ENCODE data around the gene NLRC5. TPM values are rescaled to one million over a fixed set of nuclear protein-coding genes. Genes with fewer than 3 reads are reported as not detected.

NLRC5 gene
- total RNA-seq, 1 donor from 2014 or later = 44.9 TPM

- H3K4me1 ChIP-seq = no peaks in the 10 kb centered on the region
- no peak for ATAC-seq
- peaks cover 32% of the 10 kb centered on the region for H3K36me3 ChIP-seq
Observed at GRCh38 chr16:57022445-57022844, 33.1 kb downstream of the NLRC5 start.

GRCh38 chr16:57023541-57024249 is 34.3 kb downstream of the NLRC5 start:
- Histone ChIP-seq H3K36me3 (peaks cover 24% of the 10 kb centered on the region), H3K4me3 (no peak overlapping the region), H3K27me3 (no peaks in the 10 kb centered on the region), H3K27ac (no peak overlapping the region), H3K9me3 (no peaks in the 10 kb centered on the region), H3K4me1 (no peaks in the 10 kb centered on the region)
- DNase-seq = no peak
- intact Hi-C loops (cut with DNase I) = no loop called here
- TF ChIP-seq, protein P1, sequence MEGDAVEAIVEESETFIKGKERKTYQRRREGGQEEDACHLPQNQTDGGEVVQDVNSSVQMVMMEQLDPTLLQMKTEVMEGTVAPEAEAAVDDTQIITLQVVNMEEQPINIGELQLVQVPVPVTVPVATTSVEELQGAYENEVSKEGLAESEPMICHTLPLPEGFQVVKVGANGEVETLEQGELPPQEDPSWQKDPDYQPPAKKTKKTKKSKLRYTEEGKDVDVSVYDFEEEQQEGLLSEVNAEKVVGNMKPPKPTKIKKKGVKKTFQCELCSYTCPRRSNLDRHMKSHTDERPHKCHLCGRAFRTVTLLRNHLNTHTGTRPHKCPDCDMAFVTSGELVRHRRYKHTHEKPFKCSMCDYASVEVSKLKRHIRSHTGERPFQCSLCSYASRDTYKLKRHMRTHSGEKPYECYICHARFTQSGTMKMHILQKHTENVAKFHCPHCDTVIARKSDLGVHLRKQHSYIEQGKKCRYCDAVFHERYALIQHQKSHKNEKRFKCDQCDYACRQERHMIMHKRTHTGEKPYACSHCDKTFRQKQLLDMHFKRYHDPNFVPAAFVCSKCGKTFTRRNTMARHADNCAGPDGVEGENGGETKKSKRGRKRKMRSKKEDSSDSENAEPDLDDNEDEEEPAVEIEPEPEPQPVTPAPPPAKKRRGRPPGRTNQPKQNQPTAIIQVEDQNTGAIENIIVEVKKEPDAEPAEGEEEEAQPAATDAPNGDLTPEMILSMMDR (IDR thresholded peaks at IDR 0.05) = no peak
- no peak for ATAC-seq

More at GRCh38 chr16:57022445-57022844, 33.1 kb downstream of the NLRC5 start:
- TF ChIP-seq, protein P1 (IDR thresholded peaks at IDR 0.05) = no peak
- Histone ChIP-seq H3K27ac (no peak overlapping the region), H3K27me3 (no peaks in the 10 kb centered on the region), H3K9me3 (no peaks in the 10 kb centered on the region), H3K4me3 (no peak overlapping the region)
- DNase-seq = no peak
- intact Hi-C loops (cut with DNase I) = no loop called here

DNA sequence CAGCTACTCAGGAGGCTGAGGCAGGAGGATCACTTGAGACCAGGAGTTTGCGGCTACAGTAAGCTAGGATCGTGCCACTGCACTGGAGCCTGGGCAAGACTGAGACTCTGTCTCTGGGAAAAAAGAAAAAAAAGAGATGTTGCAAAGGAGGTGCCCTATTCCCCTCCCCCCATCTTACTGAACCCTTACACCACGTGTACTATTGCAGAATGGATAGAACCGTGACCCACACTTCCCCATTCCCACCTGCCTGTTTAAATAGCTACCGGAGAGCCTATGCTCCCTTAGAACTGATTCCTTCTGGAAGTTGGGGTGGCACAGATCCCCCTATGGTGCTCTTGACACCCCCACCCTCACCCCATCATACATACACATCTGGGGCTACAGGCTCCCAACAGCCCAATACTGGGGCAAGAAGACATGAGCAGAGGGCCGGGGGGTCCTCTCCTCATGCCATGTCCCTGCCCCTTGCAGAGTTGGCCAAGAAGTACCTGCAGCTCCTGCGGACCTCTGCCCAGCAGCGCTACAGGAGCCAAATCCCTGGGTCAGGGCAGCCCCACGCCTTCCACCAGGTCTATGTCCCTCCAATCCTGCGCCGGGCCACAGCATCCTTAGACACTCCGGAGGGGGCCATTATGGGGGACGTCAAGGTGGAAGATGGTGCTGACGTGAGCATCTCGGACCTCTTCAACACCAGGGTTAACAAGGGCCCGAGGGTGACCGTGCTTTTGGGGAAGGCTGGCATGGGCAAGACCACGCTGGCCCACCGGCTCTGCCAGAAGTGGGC is 35.7 kb downstream of the NLRC5 start:
- TF ChIP-seq, protein P1 (IDR thresholded peaks at IDR 0.05) = no peak
- Histone ChIP-seq H3K36me3 (peaks cover 15% of the 10 kb centered on the region), H3K27ac (no peak overlapping the region), H3K4me3 (no peak overlapping the region), H3K27me3 (no peaks in the 10 kb centered on the region), H3K4me1 (no peaks in the 10 kb centered on the region), H3K9me3 (no peaks in the 10 kb centered on the region)
- DNase-seq = no peak
- intact Hi-C loops (cut with DNase I) = no loop called here
- ATAC-seq = peak; percentile 33

DNA sequence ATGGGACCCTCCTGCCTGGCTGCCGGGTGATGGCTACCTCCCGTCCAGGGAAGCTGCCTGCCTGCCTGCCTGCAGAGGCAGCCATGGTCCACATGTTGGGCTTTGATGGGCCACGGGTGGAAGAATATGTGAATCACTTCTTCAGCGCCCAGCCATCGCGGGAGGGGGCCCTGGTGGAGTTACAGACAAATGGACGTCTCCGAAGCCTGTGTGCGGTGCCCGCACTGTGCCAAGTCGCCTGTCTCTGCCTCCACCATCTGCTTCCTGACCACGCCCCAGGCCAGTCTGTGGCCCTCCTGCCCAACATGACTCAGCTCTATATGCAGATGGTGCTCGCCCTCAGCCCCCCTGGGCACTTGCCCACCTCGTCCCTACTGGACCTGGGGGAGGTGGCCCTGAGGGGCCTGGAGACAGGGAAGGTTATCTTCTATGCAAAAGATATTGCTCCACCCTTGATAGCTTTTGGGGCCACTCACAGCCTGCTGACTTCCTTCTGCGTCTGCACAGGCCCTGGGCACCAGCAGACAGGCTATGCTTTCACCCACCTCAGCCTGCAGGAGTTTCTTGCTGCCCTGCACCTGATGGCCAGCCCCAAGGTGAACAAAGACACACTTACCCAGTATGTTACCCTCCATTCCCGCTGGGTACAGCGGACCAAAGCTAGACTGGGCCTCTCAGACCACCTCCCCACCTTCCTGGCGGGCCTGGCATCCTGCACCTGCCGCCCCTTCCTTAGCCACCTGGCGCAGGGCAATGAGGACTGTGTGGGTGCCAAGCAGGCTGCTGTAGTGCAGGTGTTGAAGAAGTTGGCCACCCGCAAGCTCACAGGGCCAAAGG is 36.8 kb downstream of the NLRC5 start:
- no peaks in the 10 kb centered on the region for H3K27me3 ChIP-seq
- no peak for DNase-seq
- TF ChIP-seq, protein P1 (IDR thresholded peaks at IDR 0.05) = no peak
- no peaks in the 10 kb centered on the region for H3K9me3 ChIP-seq
- peaks cover 10% of the 10 kb centered on the region for H3K36me3 ChIP-seq
- H3K4me3 ChIP-seq = no peak overlapping the region
- intact Hi-C loops (cut with DNase I) = no loop called here
- no peak overlapping the region for H3K27ac ChIP-seq
- ATAC-seq = no peak
- no peaks in the 10 kb centered on the region for H3K4me1 ChIP-seq

DNA sequence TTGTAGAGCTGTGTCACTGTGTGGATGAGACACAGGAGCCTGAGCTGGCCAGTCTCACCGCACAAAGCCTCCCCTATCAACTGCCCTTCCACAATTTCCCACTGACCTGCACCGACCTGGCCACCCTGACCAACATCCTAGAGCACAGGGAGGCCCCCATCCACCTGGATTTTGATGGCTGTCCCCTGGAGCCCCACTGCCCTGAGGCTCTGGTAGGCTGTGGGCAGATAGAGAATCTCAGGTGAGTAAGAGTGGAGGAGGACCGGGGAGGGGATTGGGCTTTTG is 37.4 kb downstream of the NLRC5 start:
- DNase-seq (no peak), ATAC-seq (no peak)
- H3K27me3 ChIP-seq = no peaks in the 10 kb centered on the region
- no peak overlapping the region for H3K27ac ChIP-seq
- intact Hi-C loops (cut with DNase I) = no loop called here
- TF ChIP-seq, protein P1 (IDR thresholded peaks at IDR 0.05) = no peak
- peaks cover 4% of the 10 kb centered on the region for H3K36me3 ChIP-seq
- H3K4me3 ChIP-seq = no peak overlapping the region
- H3K9me3 ChIP-seq = no peaks in the 10 kb centered on the region
- H3K4me1 ChIP-seq = no peaks in the 10 kb centered on the region
